Mesodermal cell (in vitro differentiated cells): ENCODE results near the gene SLC6A6.

Experiments
- H3K27ac ChIP-seq: 2 replicates; pipeline ENCODE4 v1.7.0; 2013; ENCODE audit warnings: mild to moderate bottlenecking, low read depth, low read length, moderate library complexity; ENCODE audit not compliant: severe bottlenecking
- H3K36me3 ChIP-seq: 2 replicates; pipeline ENCODE4 v1.7.1; 2013; ENCODE audit warnings: mild to moderate bottlenecking, low read length, moderate library complexity; ENCODE audit not compliant: control insufficient read depth, insufficient read depth
- H3K4me1 ChIP-seq: one replicate; pipeline ENCODE4 v1.7.1; 2013; ENCODE audit warnings: mild to moderate bottlenecking, low read length; ENCODE audit not compliant: insufficient read depth, control insufficient read depth, poor library complexity, severe bottlenecking
- H3K4me3 ChIP-seq: 2 replicates; pipeline ENCODE4 v1.7.0; 2013; ENCODE audit warnings: low read length, control low read depth, mild to moderate bottlenecking; ENCODE audit not compliant: insufficient read depth, poor library complexity, severe bottlenecking; ENCODE audit errors: extremely low read depth
- H3K9me3 ChIP-seq: 2 replicates; pipeline ENCODE4 v1.7.1; 2013; ENCODE audit warnings: mild to moderate bottlenecking, low read length, moderate library complexity; ENCODE audit not compliant: control insufficient read depth
- WGBS, 2 experiments: methylation state at CpG; one replicate each; pipeline ENCODE4 v1.1.5; 2013; ENCODE audit warnings: missing lambda C conversion rate in 2 of 2; ENCODE audit not compliant: insufficient coverage in 2 of 2; 5-methylcytosine and 5-hydroxymethylcytosine counted together

The SLC6A6 gene

GRCh38 chr3:14422016-14422963 is 19.9 kb downstream of the SLC6A6 start:
- H3K4me1 ChIP-seq = peaks cover 27% of the 10 kb centered on the region
- H3K36me3 ChIP-seq = peaks cover 57% of the 10 kb centered on the region
- H3K4me3 ChIP-seq = no peak overlapping the region
- no peaks in the 10 kb centered on the region for H3K9me3 ChIP-seq
- H3K27ac ChIP-seq = no peak overlapping the region
- WGBS, 2 experiments = 86 to 91% methylated on average over 10 to 13 of the region's 14 CpGs

- no peak overlapping the region for H3K4me3 ChIP-seq
- 100% methylated on average over 1 of the region's 2 CpGs for WGBS, 2 experiments
- peaks cover 48% of the 10 kb centered on the region for H3K36me3 ChIP-seq
- no peak overlapping the region for H3K27ac ChIP-seq
- H3K9me3 ChIP-seq = no peaks in the 10 kb centered on the region
- H3K4me1 ChIP-seq = peaks cover 25% of the 10 kb centered on the region
These were observed 20.9 kb downstream of the SLC6A6 start for GRCh38 chr3:14423197-14423743.

GRCh38 chr3:14423963-14424362 is 21.6 kb downstream of the SLC6A6 start:
- WGBS, 2 experiments = 57 to 93% methylated on average over 2 to 3 of the region's 3 CpGs
- no peak overlapping the region for H3K27ac ChIP-seq

GRCh38 chr3:14424711-14425580 is 22.5 kb downstream of the SLC6A6 start:
- peaks cover 31% of the 10 kb centered on the region for H3K36me3 ChIP-seq
- WGBS, 2 experiments = 84 to 91% methylated on average over 22 of the region's 23 CpGs
- no peak overlapping the region for H3K4me3 ChIP-seq
- H3K4me1 ChIP-seq = peaks cover 21% of the 10 kb centered on the region
- H3K27ac ChIP-seq = peak overlapping the region; percentile 23
- no peaks in the 10 kb centered on the region for H3K9me3 ChIP-seq

More at GRCh38 chr3:14423963-14424362, 21.6 kb downstream of the SLC6A6 start:
- H3K36me3 ChIP-seq = peaks cover 41% of the 10 kb centered on the region
- H3K4me1 ChIP-seq = peaks cover 18% of the 10 kb centered on the region
- no peak overlapping the region for H3K4me3 ChIP-seq
- H3K9me3 ChIP-seq = no peaks in the 10 kb centered on the region

- Histone ChIP-seq H3K27ac (no peak overlapping the region), H3K4me3 (no peak overlapping the region), H3K36me3 (peaks cover 34% of the 10 kb centered on the region), H3K9me3 (no peaks in the 10 kb centered on the region), H3K4me1 (peaks cover 24% of the 10 kb centered on the region)
- 87 to 91% methylated on average over 8 to 12 of the region's 16 CpGs for WGBS, 2 experiments
These were observed 23.3 kb downstream of the SLC6A6 start for GRCh38 chr3:14425581-14426304.

- no peak overlapping the region for H3K27ac ChIP-seq
- H3K4me1 ChIP-seq = peaks cover 29% of the 10 kb centered on the region
- H3K9me3 ChIP-seq = no peaks in the 10 kb centered on the region
- peaks cover 29% of the 10 kb centered on the region for H3K36me3 ChIP-seq
- 93 to 100% methylated on average over 1 to 4 of the region's 5 CpGs for WGBS, 2 experiments
- no peak overlapping the region for H3K4me3 ChIP-seq
These were observed 23.9 kb downstream of the SLC6A6 start for GRCh38 chr3:14426305-14426620.

- 97 to 98% methylated on average over 6 to 7 of the region's 7 CpGs for WGBS, 2 experiments
- Histone ChIP-seq H3K9me3 (no peaks in the 10 kb centered on the region), H3K4me3 (no peak overlapping the region), H3K36me3 (peaks cover 12% of the 10 kb centered on the region), H3K4me1 (peaks cover 50% of the 10 kb centered on the region), H3K27ac (no peak overlapping the region)
These were observed 26.0 kb downstream of the SLC6A6 start for GRCh38 chr3:14428087-14429033.

- no peak overlapping the region for H3K27ac ChIP-seq
These were observed 26.8 kb downstream of the SLC6A6 start for GRCh38 chr3:14429237-14429636.

GRCh38 chr3:14429640-14430039 is 27.2 kb downstream of the SLC6A6 start:
- Histone ChIP-seq H3K27ac (no peak overlapping the region), H3K4me1 (peaks cover 51% of the 10 kb centered on the region), H3K9me3 (no peaks in the 10 kb centered on the region), H3K36me3 (peaks cover 11% of the 10 kb centered on the region), H3K4me3 (no peak overlapping the region)
- 94 to 100% methylated on average over 1 to 4 of the region's 4 CpGs for WGBS, 2 experiments

More at GRCh38 chr3:14429237-14429636, 26.8 kb downstream of the SLC6A6 start:
- no peaks in the 10 kb centered on the region for H3K9me3 ChIP-seq
- H3K4me1 ChIP-seq = peaks cover 51% of the 10 kb centered on the region
- 97 to 98% methylated on average over 5 of the region's 5 CpGs for WGBS, 2 experiments
- H3K4me3 ChIP-seq = no peak overlapping the region
- peaks cover 8% of the 10 kb centered on the region for H3K36me3 ChIP-seq
